Sigmoid colon (tissue), 4 donors: ENCODE results near the gene OGFR.
"Not testable (repeated sequence)": the region's sequence is repeated elsewhere in the genome, so short reads cannot be mapped to it uniquely, and the experiment has no call there.

Experiments
- EP300 ChIP-seq, 4 donors: sonication (generic); formaldehyde crosslinking; IDR thresholded peaks; one replicate each; pipeline ENCODE4 v1.6.1; 2017; ENCODE audit warnings: antibody characterized with exemption in 4 of 4
- POLR2A ChIP-seq, 2 donors: fragments of 450-650 bp; IDR thresholded peaks; one replicate each; pipeline ENCODE4 v1.6.1; 2016; ENCODE audit warnings: antibody characterized with exemption in 2 of 2, mild to moderate bottlenecking in 2 of 2, moderate library complexity in 2 of 2
- POLR2AphosphoS5 ChIP-seq, 4 donors: sonication (generic); formaldehyde crosslinking; IDR thresholded peaks; one replicate each; pipeline ENCODE4 v1.6.1; 2017; ENCODE audit warnings: antibody characterized with exemption in 4 of 4
- TF ChIP-seq, protein P1 (sequence below), 4 experiments: fragments of 450-650 bp in 3 of 4; fragments of 200-600 bp in 1 of 4; IDR thresholded peaks; one replicate each; pipeline ENCODE4 v1.5.1; 2016 to 2019; ENCODE audit warnings: antibody characterized with exemption in 4 of 4, mild to moderate bottlenecking in 3 of 4, moderate library complexity in 2 of 4

DNA sequence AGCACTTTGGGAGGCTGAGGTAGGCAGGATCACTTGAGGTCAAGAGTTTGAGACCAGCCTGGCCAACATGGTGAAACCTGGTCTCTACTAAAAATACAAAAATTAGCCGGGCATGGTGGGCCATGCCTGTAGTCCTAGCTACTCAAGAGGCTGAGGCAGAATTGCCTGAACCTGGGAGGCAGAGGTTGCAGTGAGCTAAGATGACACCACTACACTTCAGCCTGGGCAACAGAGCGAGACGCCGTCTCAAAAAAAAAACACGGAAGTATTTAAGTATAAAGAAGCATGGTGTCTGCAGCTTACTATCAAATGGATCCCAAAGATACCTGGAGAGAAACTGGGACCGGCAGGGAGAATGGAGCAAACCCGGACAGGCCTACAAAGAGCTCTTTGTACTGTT, 44.3 kb downstream of the OGFR start:
- not testable (repeated sequence) for TF ChIP-seq POLR2AphosphoS5, POLR2A, EP300 (IDR thresholded peaks at IDR 0.05)
- TF ChIP-seq, protein P1, sequence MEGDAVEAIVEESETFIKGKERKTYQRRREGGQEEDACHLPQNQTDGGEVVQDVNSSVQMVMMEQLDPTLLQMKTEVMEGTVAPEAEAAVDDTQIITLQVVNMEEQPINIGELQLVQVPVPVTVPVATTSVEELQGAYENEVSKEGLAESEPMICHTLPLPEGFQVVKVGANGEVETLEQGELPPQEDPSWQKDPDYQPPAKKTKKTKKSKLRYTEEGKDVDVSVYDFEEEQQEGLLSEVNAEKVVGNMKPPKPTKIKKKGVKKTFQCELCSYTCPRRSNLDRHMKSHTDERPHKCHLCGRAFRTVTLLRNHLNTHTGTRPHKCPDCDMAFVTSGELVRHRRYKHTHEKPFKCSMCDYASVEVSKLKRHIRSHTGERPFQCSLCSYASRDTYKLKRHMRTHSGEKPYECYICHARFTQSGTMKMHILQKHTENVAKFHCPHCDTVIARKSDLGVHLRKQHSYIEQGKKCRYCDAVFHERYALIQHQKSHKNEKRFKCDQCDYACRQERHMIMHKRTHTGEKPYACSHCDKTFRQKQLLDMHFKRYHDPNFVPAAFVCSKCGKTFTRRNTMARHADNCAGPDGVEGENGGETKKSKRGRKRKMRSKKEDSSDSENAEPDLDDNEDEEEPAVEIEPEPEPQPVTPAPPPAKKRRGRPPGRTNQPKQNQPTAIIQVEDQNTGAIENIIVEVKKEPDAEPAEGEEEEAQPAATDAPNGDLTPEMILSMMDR (IDR thresholded peaks at IDR 0.05), result not testable (repeated sequence)
